Esophagus muscularis mucosa (tissue), 4 donors: ENCODE data around the gene ST6GALNAC6. TPM values are rescaled to one million over a fixed set of nuclear protein-coding genes. Genes with fewer than 3 reads are reported as not detected.

Experiments used
- DNase-seq: peaks from one replicate; pipeline ENCODE4 v3.0.0-alpha.2; 2017; ENCODE audit errors: extremely low spot score
- H3K27ac ChIP-seq, 4 donors: fragments of 200-600 bp; sonication (generic); replicated peaks in 1 of 4; 1 replicate in 3 of 4; 2 replicates in 1 of 4; pipeline ENCODE4 v1.5.1; 2016 to 2019; ENCODE audit warnings: mild to moderate bottlenecking in 1 of 4
- H3K27me3 ChIP-seq, 4 donors: fragments of 200-600 bp; sonication (generic); one replicate each; pipeline versions ENCODE4 v1.5.1 to v1.6.0; 2016 to 2019
- H3K36me3 ChIP-seq, 4 donors: fragments of 200-600 bp; sonication (generic); one replicate each; pipeline ENCODE4 v1.5.1; 2016 to 2019
- H3K4me1 ChIP-seq, 4 donors: fragments of 200-600 bp; sonication (generic); one replicate each; pipeline ENCODE4 v1.5.1; 2016 to 2019
- H3K4me3 ChIP-seq, 4 donors: fragments of 200-600 bp; sonication (generic); 1 replicate in 2 of 4; 2 replicates in 2 of 4; pipeline ENCODE4 v1.5.1; 2016 to 2019; ENCODE audit warnings: mild to moderate bottlenecking in 4 of 4, moderate library complexity in 1 of 4
- H3K9me3 ChIP-seq, 4 donors: fragments of 200-600 bp; sonication (generic); 1 replicate in 3 of 4; 2 replicates in 1 of 4; pipeline ENCODE4 v1.5.1; 2016 to 2019
- EP300 ChIP-seq: sonication (generic); formaldehyde crosslinking; IDR thresholded peaks from one replicate; pipeline ENCODE4 v1.6.1; 2017; ENCODE audit warnings: antibody characterized with exemption
- POLR2A ChIP-seq: fragments of 450-650 bp; IDR thresholded peaks from one replicate; pipeline ENCODE4 v1.6.1; 2017; ENCODE audit warnings: antibody characterized with exemption, moderate library complexity, mild to moderate bottlenecking, low read depth
- POLR2AphosphoS5 ChIP-seq, 2 donors: sonication (generic); formaldehyde crosslinking; IDR thresholded peaks; one replicate each; pipeline ENCODE4 v1.6.1; 2017; ENCODE audit warnings: antibody characterized with exemption in 2 of 2
- WGBS: methylation state at CpG from one replicate; pipeline ENCODE4 v1.1.5; 2018; 5-methylcytosine and 5-hydroxymethylcytosine counted together
- intact Hi-C: fragments of 100-400 bp; cut with DNase I; formaldehyde crosslinking; loops from one replicate; pipeline ENCODE4 v1.15.1; 2023
- total RNA-seq, 4 donors: library from RNA; depleted of rRNA; stranded (reverse); fragments of >200 nt; gene quantifications; one replicate each; pipeline versions ENCODE4 v1.1.0 to v1.2.1, GENCODE V29; 2016
- TF ChIP-seq, protein P1 (sequence below), 3 experiments: fragments of 200-600 bp in 2 of 3; fragments of 450-650 bp in 1 of 3; sonication (generic) in 2 of 3; IDR thresholded peaks; one replicate each; pipeline ENCODE4 v1.5.1; 2017 to 2019; ENCODE audit warnings: antibody characterized with exemption in 3 of 3, mild to moderate bottlenecking in 2 of 3, moderate library complexity in 1 of 3

The ST6GALNAC6 gene
- total RNA-seq, 4 donors from 2014 or later, result 95.9 to 169 (median 125) TPM

DNA sequence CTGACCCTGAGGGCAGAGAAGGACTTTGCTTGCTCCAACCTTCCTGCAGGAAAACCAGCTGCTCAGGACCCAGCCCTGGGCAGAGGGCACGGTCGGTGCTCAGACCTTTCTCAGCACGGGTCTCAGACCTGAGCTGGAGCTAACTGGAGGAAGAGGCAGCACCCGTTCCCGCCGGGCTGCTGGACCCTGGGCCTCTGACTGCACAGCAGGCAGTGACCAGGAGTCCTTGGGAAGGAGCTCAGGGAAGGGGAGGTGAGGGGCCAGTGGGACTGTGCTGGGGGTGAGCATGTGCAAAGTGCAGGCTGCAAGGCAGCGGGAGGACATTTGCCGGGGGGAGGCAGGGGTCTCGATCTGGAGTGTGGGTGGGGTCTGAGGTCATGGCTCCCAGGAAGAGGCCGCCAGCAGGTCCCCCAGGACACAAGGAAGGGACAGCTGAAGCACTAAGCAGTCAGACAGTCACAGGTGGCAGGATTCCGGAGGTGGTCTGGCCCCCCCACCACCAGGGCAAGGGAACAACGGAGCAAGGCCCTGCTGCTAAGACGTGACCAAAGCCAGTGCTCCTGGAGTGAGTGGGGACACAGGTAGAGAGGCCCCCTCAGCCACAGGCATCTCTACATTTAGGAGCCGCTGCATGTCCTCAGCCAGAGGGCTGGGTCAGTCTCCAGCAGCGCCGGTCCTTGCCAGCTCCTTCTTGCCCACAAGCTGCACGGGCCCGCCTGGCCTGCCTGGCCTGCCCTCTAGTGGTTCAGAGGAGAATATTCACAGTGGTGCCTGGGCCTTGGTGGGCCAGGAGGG lies 43.0 kb upstream of the ST6GALNAC6 start:
- Histone ChIP-seq H3K4me3 (no peak overlapping the region), H3K9me3 (no peaks in the 10 kb centered on the region), H3K27me3 (no peaks in the 10 kb centered on the region), H3K36me3 (peaks cover 13 to 53% (median 30%) of the 10 kb centered on the region in 4 donors), H3K4me1 (peaks cover 35 to 60% (median 54%) of the 10 kb centered on the region in 4 donors), H3K27ac (peak overlapping the region in 3 of 4 donors; percentile 10 to 50 (median 17))
- DNase-seq, result no peak
- 37% methylated on average over 12 of the region's 18 CpGs for WGBS
- no peak for TF ChIP-seq EP300
- TF ChIP-seq POLR2AphosphoS5 (IDR thresholded peaks at IDR 0.05), result peak in 1 of 2 donors; percentile 54
- TF ChIP-seq, protein P1, sequence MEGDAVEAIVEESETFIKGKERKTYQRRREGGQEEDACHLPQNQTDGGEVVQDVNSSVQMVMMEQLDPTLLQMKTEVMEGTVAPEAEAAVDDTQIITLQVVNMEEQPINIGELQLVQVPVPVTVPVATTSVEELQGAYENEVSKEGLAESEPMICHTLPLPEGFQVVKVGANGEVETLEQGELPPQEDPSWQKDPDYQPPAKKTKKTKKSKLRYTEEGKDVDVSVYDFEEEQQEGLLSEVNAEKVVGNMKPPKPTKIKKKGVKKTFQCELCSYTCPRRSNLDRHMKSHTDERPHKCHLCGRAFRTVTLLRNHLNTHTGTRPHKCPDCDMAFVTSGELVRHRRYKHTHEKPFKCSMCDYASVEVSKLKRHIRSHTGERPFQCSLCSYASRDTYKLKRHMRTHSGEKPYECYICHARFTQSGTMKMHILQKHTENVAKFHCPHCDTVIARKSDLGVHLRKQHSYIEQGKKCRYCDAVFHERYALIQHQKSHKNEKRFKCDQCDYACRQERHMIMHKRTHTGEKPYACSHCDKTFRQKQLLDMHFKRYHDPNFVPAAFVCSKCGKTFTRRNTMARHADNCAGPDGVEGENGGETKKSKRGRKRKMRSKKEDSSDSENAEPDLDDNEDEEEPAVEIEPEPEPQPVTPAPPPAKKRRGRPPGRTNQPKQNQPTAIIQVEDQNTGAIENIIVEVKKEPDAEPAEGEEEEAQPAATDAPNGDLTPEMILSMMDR (IDR thresholded peaks at IDR 0.05), result peak; percentile 80 to 97 (median 89)
- intact Hi-C loops, result loop anchor here (1.0 to 5.0 kb wide), 3 partner anchors 40 to 174 kb away; partner anchors contain the start of gene EEIG1

DNA sequence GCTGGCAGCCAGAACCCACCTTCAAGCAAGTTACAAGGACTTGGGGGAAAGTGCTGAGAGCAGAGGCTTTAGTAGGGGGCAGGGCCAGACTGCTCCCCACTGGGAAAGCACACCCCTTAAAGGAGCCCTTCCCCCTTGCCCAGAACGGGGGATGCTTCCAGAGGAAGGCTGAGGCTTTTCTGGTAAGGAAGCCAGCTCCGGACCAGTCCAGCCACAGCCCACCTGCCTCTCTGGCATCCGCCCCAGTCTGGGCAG lies 42.5 kb upstream of the ST6GALNAC6 start:
- no peaks in the 10 kb centered on the region for H3K9me3 ChIP-seq
- H3K27me3 ChIP-seq, result no peaks in the 10 kb centered on the region
- no peak for TF ChIP-seq POLR2AphosphoS5 (IDR thresholded peaks at IDR 0.05)
- H3K4me3 ChIP-seq, result no peak overlapping the region
- H3K36me3 ChIP-seq, result peaks cover 13 to 51% (median 29%) of the 10 kb centered on the region in 4 donors
- peak overlapping the region in 3 of 4 donors; percentile 10 to 50 (median 20) for H3K27ac ChIP-seq
- H3K4me1 ChIP-seq, result peaks cover 37 to 65% (median 57%) of the 10 kb centered on the region in 4 donors
- intact Hi-C loops, result loop anchor here (2.0 to 5.0 kb wide), 2 partner anchors 40 to 175 kb away; partner anchors contain the start of gene EEIG1
- WGBS, result 50% methylated on average over 3 of the region's 3 CpGs
- DNase-seq, result no peak

DNA sequence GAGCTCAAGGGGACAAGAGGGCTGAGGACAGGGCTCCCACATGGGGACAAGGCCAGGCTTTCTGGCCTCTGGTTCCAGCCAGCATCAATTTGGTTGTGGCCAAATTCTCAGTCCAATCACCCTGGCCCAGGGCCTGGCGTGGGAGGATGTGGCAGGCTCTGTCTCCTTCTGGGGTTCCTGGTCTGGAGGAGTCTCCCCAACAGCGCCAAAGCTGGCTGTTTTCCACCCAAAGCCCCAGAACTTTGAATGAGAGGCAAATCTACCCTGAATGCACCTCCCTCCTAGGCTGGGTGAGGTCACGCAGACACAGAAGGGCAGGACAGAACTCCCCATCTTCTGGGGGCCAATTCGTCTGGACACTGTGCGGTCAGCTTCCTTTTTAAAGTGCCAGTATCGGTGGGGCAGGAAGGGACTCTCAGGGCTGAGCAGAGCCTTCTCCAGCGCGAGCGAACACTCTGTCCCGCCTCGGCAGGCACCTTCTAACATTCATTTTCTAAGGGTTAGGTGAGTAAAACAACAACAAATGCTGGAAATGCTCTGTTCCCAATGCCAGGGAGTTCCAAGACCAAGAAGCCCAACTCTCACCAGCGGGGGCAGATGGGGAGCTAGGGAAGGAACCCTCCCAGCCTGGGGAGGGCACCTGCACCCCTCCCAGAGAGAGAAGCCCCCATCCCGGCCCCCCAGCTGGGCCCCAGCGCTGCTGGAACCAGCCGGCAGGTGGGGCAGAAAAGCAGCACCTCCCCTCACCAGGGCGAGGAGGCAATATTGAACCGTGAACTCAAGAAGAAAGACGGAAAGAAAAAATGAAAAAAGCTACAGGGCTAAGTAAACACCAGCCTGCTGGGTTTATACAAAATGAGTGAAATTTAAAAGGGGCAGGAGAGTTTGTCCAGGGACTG lies 41.9 kb upstream of the ST6GALNAC6 start:
- Histone ChIP-seq H3K4me1 (peaks cover 37 to 65% (median 57%) of the 10 kb centered on the region in 4 donors), H3K36me3 (peaks cover 13 to 52% (median 30%) of the 10 kb centered on the region in 4 donors)

DNA sequence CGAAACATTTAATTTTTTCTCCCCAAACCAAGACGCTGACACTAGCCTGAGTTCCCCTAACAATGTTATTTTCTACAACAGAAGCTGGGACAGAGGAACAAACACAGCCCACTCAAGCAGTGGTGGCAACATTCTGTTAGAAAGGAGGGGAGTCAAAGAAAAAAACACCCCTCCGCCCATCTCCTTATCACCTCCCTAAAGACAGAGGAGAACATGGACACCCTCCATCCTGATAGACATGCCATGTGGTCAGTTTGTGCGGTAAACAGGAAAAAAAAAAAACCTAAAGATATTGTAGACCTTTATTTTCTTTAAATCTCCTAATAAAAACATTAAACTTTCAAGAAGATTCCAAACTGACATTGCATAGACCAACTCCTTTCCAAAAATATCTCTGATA lies 41.2 kb upstream of the ST6GALNAC6 start:
- H3K36me3 ChIP-seq, result peaks cover 13 to 51% (median 32%) of the 10 kb centered on the region in 4 donors
- no peak overlapping the region for H3K4me3 ChIP-seq
- no peaks in the 10 kb centered on the region for H3K27me3 ChIP-seq
- H3K9me3 ChIP-seq, result no peaks in the 10 kb centered on the region
- 90% methylated on average over 4 of the region's 4 CpGs for WGBS
- TF ChIP-seq, protein P1 (IDR thresholded peaks at IDR 0.05), result no peak
- TF ChIP-seq POLR2AphosphoS5 (IDR thresholded peaks at IDR 0.05), result no peak
- TF ChIP-seq EP300, result no peak
- TF ChIP-seq POLR2A, result no peak
- no peak for DNase-seq
- H3K4me1 ChIP-seq, result peaks cover 35 to 65% (median 57%) of the 10 kb centered on the region in 4 donors
- H3K27ac ChIP-seq, result no peak overlapping the region
- intact Hi-C loops, result loop anchor here (5.0 kb wide), 1 partner anchor 42 kb away; the partner anchor contains the start of gene EEIG1

More for the DNA sequence above, 41.9 kb upstream of the ST6GALNAC6 start:
- WGBS, result 70% methylated on average over 16 of the region's 18 CpGs
- intact Hi-C loops, result loop anchor here (5.0 kb wide), 1 partner anchor 41 kb away; the partner anchor contains the start of gene EEIG1
- Histone ChIP-seq H3K27ac (peak overlapping the region in 3 of 4 donors; percentile 10 to 50 (median 20)), H3K9me3 (no peaks in the 10 kb centered on the region), H3K27me3 (no peaks in the 10 kb centered on the region), H3K4me3 (no peak overlapping the region)
- TF ChIP-seq POLR2A (no peak), POLR2AphosphoS5 (IDR thresholded peaks at IDR 0.05) (no peak), EP300 (no peak)
- TF ChIP-seq, protein P1 (IDR thresholded peaks at IDR 0.05), result no peak
- no peak for DNase-seq

DNA sequence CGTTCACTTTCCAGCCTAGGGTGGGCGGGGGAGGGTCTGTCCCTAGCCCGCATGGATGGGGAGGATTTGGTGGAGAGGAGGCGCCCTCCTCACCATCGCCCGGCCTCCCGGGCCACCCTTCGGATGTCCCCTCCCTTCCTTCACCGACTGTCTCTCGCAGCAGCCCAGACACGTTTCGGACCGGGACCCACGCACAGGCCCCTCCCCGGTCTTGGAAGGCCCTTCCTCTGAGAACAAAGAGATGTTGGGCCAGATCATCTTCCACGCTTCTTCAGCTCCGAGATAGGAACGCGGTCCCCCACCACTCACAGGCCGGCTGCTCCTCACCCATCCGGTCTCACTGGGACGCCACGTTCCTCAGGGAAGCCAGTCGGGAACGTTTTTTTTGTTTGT lies 38.9 kb upstream of the ST6GALNAC6 start:
- peaks cover 0 to 44% (median 27%) of the 10 kb centered on the region in 4 donors for H3K36me3 ChIP-seq
- H3K27ac ChIP-seq, result peak overlapping the region; percentile 50 to 73 (median 67)
- H3K9me3 ChIP-seq, result no peaks in the 10 kb centered on the region
- peak overlapping the region; percentile 67 to 88 (median 79) for H3K4me3 ChIP-seq
- no peaks in the 10 kb centered on the region for H3K27me3 ChIP-seq
- TF ChIP-seq, protein P1 (IDR thresholded peaks at IDR 0.05), result no peak
- TF ChIP-seq POLR2A (no peak), POLR2AphosphoS5 (IDR thresholded peaks at IDR 0.05) (no peak), EP300 (no peak)
- peaks cover 30 to 56% (median 49%) of the 10 kb centered on the region in 4 donors for H3K4me1 ChIP-seq
- WGBS, result 56% methylated on average over 25 of the region's 25 CpGs
- intact Hi-C loops, result no loop called here
- DNase-seq, result no peak
